AG04450 (cell line): ENCODE data around the gene SLC27A1. TPM values are rescaled to one million over a fixed set of nuclear protein-coding genes. Genes with fewer than 3 reads are reported as not detected.

Experiments used
- CTCF ChIA-PET: fragments of 300-600, 350-600 bp; formaldehyde crosslinking; extraction: SDS; loops from one replicate; lab custom pipeline; 2022; ENCODE audit warnings: antibody characterized with exemption, inconsistent platforms; lab: Charles Lee
- POLR2A ChIA-PET: fragments of 350-600 bp; formaldehyde crosslinking; extraction: SDS; loops from one replicate; lab custom pipeline; 2021; ENCODE audit warnings: antibody characterized with exemption, inconsistent platforms; lab: Yijun Ruan, JAX
- DNase-seq: peaks from one replicate; pipeline ENCODE4 v3.0.0-alpha.2; 2011; ENCODE audit warnings: low read depth, low spot score
- H3K27ac ChIP-seq: one replicate; pipeline ENCODE4 v1.5.1; 2012; ENCODE audit warnings: low read depth, low read length, control low read depth
- H3K27me3 ChIP-seq: one replicate; pipeline ENCODE4 v1.6.0; 2012; ENCODE audit warnings: low read length; ENCODE audit not compliant: control insufficient read depth, insufficient read depth
- H3K4me3 ChIP-seq: 2 replicates; pipeline ENCODE4 v1.5.1; 2011; ENCODE audit warnings: mild to moderate bottlenecking, low read depth, low read length, control low read depth
- H3K9me3 ChIP-seq: 2 replicates; pipeline ENCODE4 v1.5.1; 2012; ENCODE audit warnings: low read length; ENCODE audit not compliant: control insufficient read depth, insufficient read depth
- polyA plus RNA-seq: library from polyadenylated mRNA; depleted of rRNA; stranded (reverse); fragments of >200 nt; gene quantifications from 2 replicates; pipeline ENCODE4 v1.2.3, GENCODE V29; 2011
- TF ChIP-seq, protein P1 (sequence below): IDR thresholded peaks from 2 replicates; pipeline ENCODE4 v1.5.1; 2011; ENCODE audit warnings: low read depth, low read length, control low read depth, inconsistent platforms

The SLC27A1 gene
- polyA plus RNA-seq, 1 experiment = 8.3 TPM

DNA sequence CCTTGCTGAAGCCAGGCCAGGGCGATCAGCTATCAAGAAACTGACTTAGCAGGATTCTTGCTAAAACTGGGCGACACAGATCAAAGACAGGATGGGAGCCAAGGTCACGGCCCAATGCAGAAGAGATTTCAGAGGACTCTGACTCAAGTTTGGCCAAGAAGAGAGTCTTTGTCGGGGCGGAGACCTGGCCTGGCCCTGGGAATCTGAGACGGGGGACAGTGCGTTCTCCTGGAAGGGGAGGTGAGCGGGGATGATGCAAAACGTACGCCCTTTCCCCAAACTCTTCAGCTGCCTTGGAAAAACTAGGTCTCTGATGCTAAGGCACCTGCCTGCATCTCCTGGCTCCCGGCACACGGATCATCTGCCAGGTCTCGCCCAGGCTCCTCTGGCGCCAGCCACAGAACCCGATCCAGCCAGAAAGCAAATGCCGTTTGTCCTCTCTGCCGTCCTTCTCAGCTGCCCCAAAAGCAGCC lies 40.6 kb upstream of the SLC27A1 start:
- CTCF ChIA-PET = interaction anchor here (1.0 kb wide), 1 partner anchor 12 kb away, joined by 5 read pairs; no protein-coding TSS in a partner anchor
- POLR2A ChIA-PET = interaction anchor here (0.7 to 1.8 kb wide), 3 partner anchors 10 to 404 kb away, joined by 7 to 15 read pairs (median 7); partner anchors contain the start of gene MVB12A
- Histone ChIP-seq H3K4me3 (no peak overlapping the region), H3K27me3 (no peaks in the 10 kb centered on the region), H3K9me3 (no peaks in the 10 kb centered on the region), H3K27ac (no peak overlapping the region)
- DNase-seq = no peak
- TF ChIP-seq, protein P1, sequence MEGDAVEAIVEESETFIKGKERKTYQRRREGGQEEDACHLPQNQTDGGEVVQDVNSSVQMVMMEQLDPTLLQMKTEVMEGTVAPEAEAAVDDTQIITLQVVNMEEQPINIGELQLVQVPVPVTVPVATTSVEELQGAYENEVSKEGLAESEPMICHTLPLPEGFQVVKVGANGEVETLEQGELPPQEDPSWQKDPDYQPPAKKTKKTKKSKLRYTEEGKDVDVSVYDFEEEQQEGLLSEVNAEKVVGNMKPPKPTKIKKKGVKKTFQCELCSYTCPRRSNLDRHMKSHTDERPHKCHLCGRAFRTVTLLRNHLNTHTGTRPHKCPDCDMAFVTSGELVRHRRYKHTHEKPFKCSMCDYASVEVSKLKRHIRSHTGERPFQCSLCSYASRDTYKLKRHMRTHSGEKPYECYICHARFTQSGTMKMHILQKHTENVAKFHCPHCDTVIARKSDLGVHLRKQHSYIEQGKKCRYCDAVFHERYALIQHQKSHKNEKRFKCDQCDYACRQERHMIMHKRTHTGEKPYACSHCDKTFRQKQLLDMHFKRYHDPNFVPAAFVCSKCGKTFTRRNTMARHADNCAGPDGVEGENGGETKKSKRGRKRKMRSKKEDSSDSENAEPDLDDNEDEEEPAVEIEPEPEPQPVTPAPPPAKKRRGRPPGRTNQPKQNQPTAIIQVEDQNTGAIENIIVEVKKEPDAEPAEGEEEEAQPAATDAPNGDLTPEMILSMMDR = no peak

DNA sequence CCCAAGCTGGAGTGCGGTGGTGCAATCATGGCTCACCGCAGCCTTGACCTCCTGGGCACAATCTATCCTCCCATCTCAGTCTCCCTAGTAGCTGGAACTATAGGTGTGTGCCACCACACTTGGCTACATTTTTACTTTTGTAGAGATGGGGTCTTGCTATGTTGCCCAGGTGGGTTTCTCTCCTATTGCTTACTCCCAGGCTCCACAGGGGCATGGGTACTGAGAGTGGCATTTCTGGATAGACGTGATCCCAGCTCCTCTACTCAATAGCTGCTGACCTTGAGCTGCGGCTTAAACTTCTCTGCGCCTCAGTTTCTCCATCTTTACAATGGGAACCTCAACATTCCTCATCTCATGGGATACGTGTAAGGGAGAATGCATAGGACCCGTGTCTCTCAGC lies 38.9 kb upstream of the SLC27A1 start:
- POLR2A ChIA-PET = no interaction called here
- DNase-seq = no peak
- TF ChIP-seq, protein P1 = no peak
- Histone ChIP-seq H3K4me3 (no peak overlapping the region), H3K27me3 (no peaks in the 10 kb centered on the region), H3K27ac (no peak overlapping the region), H3K9me3 (peaks cover 2% of the 10 kb centered on the region; the same call in 1 of the 2 replicates)
- CTCF ChIA-PET = no interaction called here

DNA sequence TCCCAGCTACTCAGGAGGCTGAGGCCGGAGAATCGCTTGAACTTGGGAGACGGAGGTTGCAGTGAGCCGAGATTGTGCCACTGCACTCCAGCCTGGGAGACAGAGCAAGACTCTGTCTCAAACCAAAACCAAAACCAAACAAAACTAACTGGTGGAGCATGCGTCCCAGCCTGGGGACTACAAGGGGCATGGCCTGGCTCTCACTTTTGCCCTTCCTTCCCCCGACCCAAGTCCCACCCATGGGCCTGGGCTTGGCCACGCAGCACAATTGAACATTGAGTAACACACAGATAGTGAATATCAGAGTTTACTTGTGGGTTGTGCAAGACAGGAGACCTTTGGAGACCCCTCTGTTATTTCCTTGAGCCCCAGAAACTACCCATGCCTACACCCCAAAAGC lies 35.1 kb upstream of the SLC27A1 start:
- TF ChIP-seq, protein P1 = no peak
- Histone ChIP-seq H3K4me3 (no peak overlapping the region), H3K27me3 (no peaks in the 10 kb centered on the region), H3K27ac (no peak overlapping the region), H3K9me3 (peaks cover 5% of the 10 kb centered on the region; the same call in 1 of the 2 replicates)
- no peak for DNase-seq
- ChIA-PET POLR2A (no interaction called here), CTCF (no interaction called here)

DNA sequence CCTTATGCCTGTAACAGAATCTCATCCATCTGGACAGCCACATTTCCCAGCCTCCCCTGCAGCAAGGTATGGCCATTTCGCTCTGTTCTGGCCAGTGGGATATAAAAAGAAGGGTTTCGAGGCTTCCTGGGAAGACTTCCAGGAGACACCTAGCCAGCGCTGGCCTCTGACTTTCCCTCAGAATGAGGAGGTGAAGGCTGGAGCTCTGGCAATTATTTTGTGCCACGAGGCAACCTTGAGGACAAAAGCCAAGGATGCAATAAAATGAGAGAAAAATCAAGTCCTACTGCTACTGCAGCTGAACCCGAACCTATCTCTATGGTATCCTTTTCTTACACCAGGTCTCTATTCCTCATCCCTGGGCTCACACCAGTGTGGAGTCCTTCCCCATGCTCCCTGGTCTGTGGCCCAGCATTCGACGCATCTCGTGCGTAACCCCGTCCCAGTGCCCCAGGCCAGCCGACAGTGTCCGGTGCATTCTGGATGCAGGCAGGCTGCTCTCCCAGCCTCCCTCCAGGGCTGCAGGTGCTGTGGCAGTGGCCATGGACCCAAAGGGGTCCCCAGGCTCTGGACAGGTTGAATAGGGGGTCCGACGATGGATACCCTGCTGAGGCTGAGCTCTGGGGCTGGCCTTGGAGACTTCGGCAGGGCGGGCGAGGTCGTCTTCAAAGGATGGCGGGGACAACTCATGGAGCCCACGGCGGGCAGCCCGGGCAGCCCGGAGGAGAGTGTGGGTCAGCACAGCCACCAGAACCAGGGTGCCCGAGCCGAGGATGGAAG lies 34.0 kb upstream of the SLC27A1 start:
- CTCF ChIA-PET = no interaction called here
- Histone ChIP-seq H3K27me3 (no peaks in the 10 kb centered on the region), H3K27ac (no peak overlapping the region), H3K9me3 (peaks cover 5% of the 10 kb centered on the region; the same call in 1 of the 2 replicates), H3K4me3 (no peak overlapping the region)
- TF ChIP-seq, protein P1 = no peak
- no peak for DNase-seq
- POLR2A ChIA-PET = no interaction called here

DNA sequence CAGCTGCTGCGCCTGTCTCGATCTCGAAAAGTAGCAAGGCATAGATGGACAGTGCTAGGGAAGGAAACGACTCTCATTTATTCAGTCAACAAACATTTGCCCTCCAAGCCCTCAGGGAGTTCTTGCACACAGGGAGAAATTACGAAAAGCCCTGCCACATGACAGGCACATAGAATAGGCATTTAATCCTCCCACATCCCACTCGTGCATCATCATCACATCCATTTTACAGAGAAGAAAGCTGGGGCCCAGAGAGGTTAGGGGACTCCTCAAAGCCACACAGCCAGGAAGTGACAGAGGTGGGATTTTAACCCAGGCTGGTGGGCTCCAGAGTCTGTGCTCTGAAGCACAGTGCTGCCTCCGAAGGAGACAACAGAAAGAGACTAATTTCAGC lies 33.5 kb upstream of the SLC27A1 start:
- Histone ChIP-seq H3K27me3 (no peaks in the 10 kb centered on the region), H3K9me3 (peaks cover 5% of the 10 kb centered on the region; the same call in 1 of the 2 replicates), H3K27ac (no peak overlapping the region), H3K4me3 (no peak overlapping the region)
- DNase-seq = no peak
- TF ChIP-seq, protein P1 = no peak
- ChIA-PET CTCF (no interaction called here), POLR2A (no interaction called here)
